Fibroblast of lung (primary cell): ENCODE data around the gene ZKSCAN3. TPM values are rescaled to one million over a fixed set of nuclear protein-coding genes. Genes with fewer than 3 reads are reported as not detected.

ENCODE experiments used
- DNase-seq, 2 donors: peaks; one replicate each; pipeline versions ENCODE4 v3.0.0 to v3.0.0-alpha.2; 2010; ENCODE audit warnings: low read depth in 2 of 2
- H2AFZ ChIP-seq: 2 replicates; pipeline ENCODE4 v1.5.1; 2012; ENCODE audit warnings: low read length, control low read depth, inconsistent platforms
- H3K27ac ChIP-seq: 2 replicates; pipeline ENCODE4 v1.5.1; 2011; ENCODE audit warnings: low read length, control low read depth; ENCODE audit not compliant: insufficient read depth
- H3K27me3 ChIP-seq: 2 replicates; pipeline ENCODE4 v1.5.1; 2011; ENCODE audit warnings: mild to moderate bottlenecking, low read length; ENCODE audit not compliant: control insufficient read depth, insufficient read depth
- H3K36me3 ChIP-seq: 2 replicates; pipeline ENCODE4 v1.5.1; 2011; ENCODE audit warnings: low read length; ENCODE audit not compliant: control insufficient read depth, insufficient read depth
- H3K4me1 ChIP-seq: 2 replicates; pipeline ENCODE4 v1.5.1; 2011; ENCODE audit warnings: low read length; ENCODE audit not compliant: control insufficient read depth, insufficient read depth; ENCODE audit errors: extremely low read depth
- H3K4me2 ChIP-seq: 2 replicates; pipeline ENCODE4 v1.5.1; 2011; ENCODE audit warnings: low read length, control low read depth; ENCODE audit not compliant: insufficient read depth; ENCODE audit errors: extremely low read depth
- H3K4me3 ChIP-seq, 4 experiments: fragments of 200-600 bp in 1 of 4; sonication (generic) in 1 of 4; replicated peaks in 1 of 4; 2 replicates each; pipeline ENCODE4 v1.5.1; 2011 to 2016; ENCODE audit warnings: low read length in 4 of 4, low read depth in 3 of 4, mild to moderate bottlenecking in 3 of 4, control low read depth in 2 of 4, inconsistent platforms in 1 of 4, mixed read lengths in 1 of 4; ENCODE audit not compliant: insufficient read depth in 1 of 4; ENCODE audit errors: control extremely low read depth in 1 of 4
- H3K79me2 ChIP-seq: 2 replicates; pipeline ENCODE4 v1.5.1; 2012; ENCODE audit warnings: mild to moderate bottlenecking, low read length, inconsistent platforms; ENCODE audit not compliant: control insufficient read depth, insufficient read depth
- H3K9ac ChIP-seq: 2 replicates; pipeline ENCODE4 v1.5.1; 2011; ENCODE audit warnings: mild to moderate bottlenecking, low read length, control low read depth; ENCODE audit not compliant: insufficient read depth
- H3K9me3 ChIP-seq: 2 replicates; pipeline ENCODE4 v1.5.1; 2012; ENCODE audit warnings: low read depth, low read length; ENCODE audit not compliant: control insufficient read depth, insufficient read depth
- H4K20me1 ChIP-seq: 2 replicates; pipeline ENCODE4 v1.5.1; 2011; ENCODE audit warnings: low read length; ENCODE audit not compliant: control insufficient read depth, insufficient read depth; ENCODE audit errors: extremely low read depth
- EZH2 ChIP-seq: IDR thresholded peaks from 2 replicates; pipeline ENCODE4 v1.5.1; 2012; ENCODE audit warnings: low read length, control low read depth, mild to moderate bottlenecking; ENCODE audit errors: missing control alignments
- polyA plus RNA-seq, 2 donors: library from polyadenylated mRNA; depleted of rRNA in 1 of 2; stranded (reverse) in 1 of 2; unstranded in 1 of 2; fragments of >200 nt; gene quantifications; 2 replicates each; pipeline ENCODE4 v1.2.1, GENCODE V29; 2011 to 2012; ENCODE audit warnings: missing spikeins in 1 of 2
- total RNA-seq: library from RNA; depleted of rRNA; stranded (reverse); fragments of >200 nt; gene quantifications from 2 replicates; pipeline ENCODE4 v1.2.1, GENCODE V29; 2014
- TF ChIP-seq, protein P1 (sequence below), 2 donors: IDR thresholded peaks in 1 of 2; conservative IDR thresholded peaks in 1 of 2; 1 replicate in 1 of 2; 2 replicates in 1 of 2; pipeline ENCODE4 v1.5.1; 2011 to 2012; ENCODE audit warnings: low read length in 2 of 2, control low read depth in 1 of 2, inconsistent platforms in 1 of 2, low read depth in 1 of 2, mild to moderate bottlenecking in 1 of 2

The ZKSCAN3 gene
- total and polyA plus RNA-seq, 2 donors (not counting 1 experiment from before 2014, with no cell fraction given) = 3.9 to 6.9 TPM

DNA sequence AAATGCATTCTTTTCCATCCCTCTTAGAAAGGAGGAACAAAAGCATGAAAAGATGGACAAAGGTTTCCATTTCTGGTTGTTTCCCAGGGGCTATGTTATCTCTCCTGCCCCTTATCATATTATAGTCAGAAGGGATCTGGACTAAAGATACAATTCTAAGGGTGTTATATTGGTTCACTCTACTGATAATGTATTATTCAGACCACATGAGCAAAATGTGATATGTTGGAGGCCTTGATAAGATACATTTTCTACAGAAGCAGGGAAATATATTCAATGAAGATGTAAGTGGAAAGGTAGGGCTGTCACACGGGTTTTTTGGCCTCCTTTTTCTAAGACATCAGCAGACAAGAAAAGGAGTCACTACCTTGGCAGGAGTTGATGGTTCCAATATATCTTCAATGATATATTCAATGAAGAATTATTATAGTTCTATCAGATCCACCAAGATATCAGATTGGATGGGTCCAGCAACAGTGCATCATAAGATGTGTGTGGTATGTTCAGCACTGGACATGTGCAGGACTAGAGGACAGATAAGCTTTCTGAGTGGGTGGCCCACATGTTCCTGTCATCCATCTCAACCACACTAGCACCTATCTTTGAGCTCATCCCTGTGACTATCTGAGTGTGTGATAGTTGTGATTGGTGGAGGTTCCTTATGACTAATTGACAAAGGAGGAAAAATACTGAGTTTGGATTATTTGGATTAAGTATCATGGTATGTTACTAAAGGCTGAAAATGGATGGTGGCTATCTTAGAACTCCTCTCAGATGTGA is 5.7 kb upstream of the ZKSCAN3 start:
- H3K4me2 ChIP-seq = no peak overlapping the region
- DNase-seq = no peak
- TF ChIP-seq, protein P1, sequence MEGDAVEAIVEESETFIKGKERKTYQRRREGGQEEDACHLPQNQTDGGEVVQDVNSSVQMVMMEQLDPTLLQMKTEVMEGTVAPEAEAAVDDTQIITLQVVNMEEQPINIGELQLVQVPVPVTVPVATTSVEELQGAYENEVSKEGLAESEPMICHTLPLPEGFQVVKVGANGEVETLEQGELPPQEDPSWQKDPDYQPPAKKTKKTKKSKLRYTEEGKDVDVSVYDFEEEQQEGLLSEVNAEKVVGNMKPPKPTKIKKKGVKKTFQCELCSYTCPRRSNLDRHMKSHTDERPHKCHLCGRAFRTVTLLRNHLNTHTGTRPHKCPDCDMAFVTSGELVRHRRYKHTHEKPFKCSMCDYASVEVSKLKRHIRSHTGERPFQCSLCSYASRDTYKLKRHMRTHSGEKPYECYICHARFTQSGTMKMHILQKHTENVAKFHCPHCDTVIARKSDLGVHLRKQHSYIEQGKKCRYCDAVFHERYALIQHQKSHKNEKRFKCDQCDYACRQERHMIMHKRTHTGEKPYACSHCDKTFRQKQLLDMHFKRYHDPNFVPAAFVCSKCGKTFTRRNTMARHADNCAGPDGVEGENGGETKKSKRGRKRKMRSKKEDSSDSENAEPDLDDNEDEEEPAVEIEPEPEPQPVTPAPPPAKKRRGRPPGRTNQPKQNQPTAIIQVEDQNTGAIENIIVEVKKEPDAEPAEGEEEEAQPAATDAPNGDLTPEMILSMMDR (conservative IDR thresholded peaks at IDR 0.05 in 1 of 2, IDR thresholded peaks at IDR 0.05 in 1 of 2; ENCODE audit: low read depth in 1 of 2, low read length in 2 of 2) = no peak
- TF ChIP-seq EZH2 = no peak
- peaks cover 7% of the 10 kb centered on the region for H3K27me3 ChIP-seq
- no peak overlapping the region for H2AFZ ChIP-seq
- H3K36me3 ChIP-seq = no peaks in the 10 kb centered on the region
- no peaks in the 10 kb centered on the region for H3K9me3 ChIP-seq
- H4K20me1 ChIP-seq = no peaks in the 10 kb centered on the region
- no peak overlapping the region for H3K4me3 ChIP-seq
- no peaks in the 10 kb centered on the region for H3K79me2 ChIP-seq
- H3K9ac ChIP-seq = no peak overlapping the region
- H3K27ac ChIP-seq = no peak overlapping the region
- no peaks in the 10 kb centered on the region for H3K4me1 ChIP-seq

DNA sequence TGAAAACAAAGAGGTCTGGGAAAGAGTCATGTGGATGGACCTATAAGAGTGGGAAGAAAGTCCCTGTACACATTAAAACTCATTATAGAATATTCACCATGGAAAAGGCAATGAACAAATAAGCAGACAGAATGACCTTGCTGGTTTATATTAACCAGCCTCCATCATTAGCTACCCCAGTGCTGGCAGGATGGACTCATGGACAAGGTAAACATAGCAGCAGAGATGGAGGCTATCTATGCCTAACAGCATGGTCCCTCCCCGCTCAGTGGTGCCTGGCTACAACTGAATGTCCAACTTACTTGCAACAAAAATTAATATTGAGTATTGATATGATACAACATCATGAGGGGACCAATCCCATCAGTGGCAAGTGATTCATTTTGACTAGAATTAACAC is 4.5 kb upstream of the ZKSCAN3 start:
- H3K4me1 ChIP-seq = no peaks in the 10 kb centered on the region
- H2AFZ ChIP-seq = no peak overlapping the region
- peaks cover 7% of the 10 kb centered on the region for H3K27me3 ChIP-seq
- no peaks in the 10 kb centered on the region for H4K20me1 ChIP-seq
- H3K27ac ChIP-seq = no peak overlapping the region
- no peaks in the 10 kb centered on the region for H3K9me3 ChIP-seq
- peaks cover 4% of the 10 kb centered on the region for H3K79me2 ChIP-seq
- H3K9ac ChIP-seq = no peak overlapping the region
- H3K36me3 ChIP-seq = no peaks in the 10 kb centered on the region
- H3K4me2 ChIP-seq = no peak overlapping the region
- no peak overlapping the region for H3K4me3 ChIP-seq
- no peak for DNase-seq
- TF ChIP-seq, protein P1 (conservative IDR thresholded peaks at IDR 0.05 in 1 of 2, IDR thresholded peaks at IDR 0.05 in 1 of 2; ENCODE audit: low read depth in 1 of 2, low read length in 2 of 2) = no peak
- TF ChIP-seq EZH2 = no peak

DNA sequence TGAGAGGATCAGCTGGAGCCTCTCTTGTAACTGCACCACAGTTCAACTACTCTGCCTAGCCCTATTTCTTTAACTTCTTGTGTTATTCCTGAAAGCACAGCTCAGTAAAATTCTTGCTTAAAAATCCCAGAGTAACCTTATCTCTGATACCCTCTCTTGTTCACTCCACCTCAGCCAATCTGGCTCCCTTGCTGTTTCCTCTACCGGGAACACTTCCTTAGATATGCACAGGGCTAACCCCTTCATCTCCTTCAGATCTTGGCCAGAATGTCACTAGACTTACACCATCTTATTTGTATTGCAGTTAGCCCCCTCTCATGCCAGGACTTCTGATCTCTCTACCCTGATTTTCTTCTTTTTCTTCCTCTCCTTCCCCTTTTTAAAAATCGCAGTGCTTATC is 2.6 kb upstream of the ZKSCAN3 start:
- Histone ChIP-seq H3K4me1 (no peaks in the 10 kb centered on the region), H3K9me3 (no peaks in the 10 kb centered on the region), H3K9ac (no peak overlapping the region), H3K27me3 (peaks cover 6% of the 10 kb centered on the region), H3K4me3 (no peak overlapping the region), H3K27ac (no peak overlapping the region), H4K20me1 (no peaks in the 10 kb centered on the region), H3K36me3 (no peaks in the 10 kb centered on the region), H2AFZ (no peak overlapping the region), H3K79me2 (peaks cover 19% of the 10 kb centered on the region), H3K4me2 (no peak overlapping the region)
- DNase-seq = no peak
- TF ChIP-seq, protein P1 (conservative IDR thresholded peaks at IDR 0.05 in 1 of 2, IDR thresholded peaks at IDR 0.05 in 1 of 2; ENCODE audit: low read depth in 1 of 2, low read length in 2 of 2) = no peak
